Tibial nerve (tissue), 4 donors: ENCODE results near the gene ANKRD31. TPM values are rescaled to one million over a fixed set of nuclear protein-coding genes. Genes with fewer than 3 reads are reported as not detected.
"Not testable (repeated sequence)": the region's sequence is repeated elsewhere in the genome, so short reads cannot be mapped to it uniquely, and the experiment has no call there.

Experiments used
- DNase-seq, 2 donors: peaks; one replicate each; pipeline ENCODE4 v3.0.0-alpha.2; 2019; ENCODE audit warnings: low spot score in 2 of 2
- H3K27ac ChIP-seq, 4 donors: fragments of 200-600 bp; sonication (generic) in 3 of 4; one replicate each; pipeline ENCODE4 v1.5.1; 2017 to 2019; ENCODE audit warnings: mild to moderate bottlenecking in 1 of 4
- H3K27me3 ChIP-seq, 2 donors: fragments of 200-600 bp; sonication (generic) in 1 of 2; one replicate each; pipeline versions ENCODE4 v1.5.1 to v1.6.0; 2017 to 2019
- H3K36me3 ChIP-seq, 3 donors: fragments of 200-600 bp; sonication (generic); one replicate each; pipeline ENCODE4 v1.5.1; 2018 to 2019
- H3K4me1 ChIP-seq, 4 donors: fragments of 200-600 bp; sonication (generic) in 3 of 4; one replicate each; pipeline ENCODE4 v1.5.1; 2017 to 2019
- H3K4me3 ChIP-seq, 4 donors: fragments of 200-600 bp; sonication (generic) in 3 of 4; one replicate each; pipeline ENCODE4 v1.5.1; 2017 to 2019; ENCODE audit warnings: mild to moderate bottlenecking in 1 of 4, moderate library complexity in 1 of 4
- H3K9me3 ChIP-seq, 4 donors: fragments of 200-600 bp; sonication (generic) in 3 of 4; one replicate each; pipeline ENCODE4 v1.5.1; 2017 to 2019
- CTCF ChIP-seq, 5 experiments: fragments of 200-600 bp in 3 of 5; fragments of 450-650 bp in 2 of 5; sonication (generic) in 3 of 5; IDR thresholded peaks; one replicate each; pipeline ENCODE4 v1.5.1; 2016 to 2019; ENCODE audit warnings: antibody characterized with exemption in 5 of 5, mild to moderate bottlenecking in 3 of 5, moderate library complexity in 2 of 5
- EP300 ChIP-seq, 2 donors: sonication (generic); formaldehyde crosslinking; IDR thresholded peaks; one replicate each; pipeline ENCODE4 v1.6.1; 2017; ENCODE audit warnings: antibody characterized with exemption in 2 of 2, mild to moderate bottlenecking in 1 of 2
- POLR2A ChIP-seq, 2 donors: fragments of 450-650 bp; IDR thresholded peaks; one replicate each; pipeline ENCODE4 v1.6.1; 2017; ENCODE audit warnings: antibody characterized with exemption in 2 of 2, mild to moderate bottlenecking in 2 of 2, moderate library complexity in 2 of 2
- WGBS, 2 donors: methylation state at CpG; one replicate each; pipeline ENCODE4 v1.1.5; 2018; 5-methylcytosine and 5-hydroxymethylcytosine counted together
- total RNA-seq, 4 donors: library from RNA; depleted of rRNA; stranded (reverse); fragments of >200 nt; gene quantifications; one replicate each; pipeline ENCODE4 v1.1.0, GENCODE V29; 2016

Gene ANKRD31
- total RNA-seq, 4 donors from 2014 or later = 0.21 to 1.5 (median 0.35) TPM

DNA sequence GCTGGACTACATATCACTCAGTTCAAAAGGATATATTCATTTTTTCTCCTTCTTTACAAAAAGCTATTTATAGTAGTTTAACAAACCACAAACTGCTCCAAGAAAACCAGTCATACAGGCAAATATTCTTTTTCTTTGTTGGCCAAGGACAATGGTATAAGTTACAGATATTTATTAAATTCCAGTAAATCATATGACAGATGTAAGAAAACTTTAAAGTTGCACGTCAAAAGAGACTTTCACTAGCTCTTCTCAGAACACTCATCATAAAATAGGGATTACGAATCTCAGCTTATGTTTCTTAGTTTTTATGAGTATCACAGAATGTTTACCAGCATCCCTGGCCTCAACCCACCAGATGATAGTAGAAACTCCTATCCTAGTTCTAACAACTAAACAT, 67.2 kb downstream of the ANKRD31 start:
- H3K9me3 ChIP-seq = peaks cover 0 to 13% (median 0%) of the 10 kb centered on the region in 4 donors
- DNase-seq = no peak
- H3K4me1 ChIP-seq = no peaks in the 10 kb centered on the region
- no peaks in the 10 kb centered on the region for H3K36me3 ChIP-seq
- H3K4me3 ChIP-seq = no peak overlapping the region
- 55 to 67% methylated on average over 2 of the region's 2 CpGs for WGBS, 2 donors
- no peaks in the 10 kb centered on the region for H3K27me3 ChIP-seq
- TF ChIP-seq CTCF (IDR thresholded peaks at IDR 0.05) (no peak), POLR2A (IDR thresholded peaks at IDR 0.05) (no peak), EP300 (IDR thresholded peaks at IDR 0.05) (no peak)
- H3K27ac ChIP-seq = no peak overlapping the region

GRCh38 chr5:75168026-75168735, 68.5 kb downstream of the ANKRD31 start:
- no peak overlapping the region for H3K27ac ChIP-seq
- no peak overlapping the region for H3K4me3 ChIP-seq
- H3K36me3 ChIP-seq = peaks cover 0 to 8% (median 0%) of the 10 kb centered on the region in 3 donors
- no peaks in the 10 kb centered on the region for H3K4me1 ChIP-seq
- H3K27me3 ChIP-seq = no peaks in the 10 kb centered on the region
- WGBS, 2 donors = 86 to 87% methylated on average over 2 of the region's 2 CpGs
- peaks cover 0 to 1% (median 0%) of the 10 kb centered on the region in 4 donors for H3K9me3 ChIP-seq
- DNase-seq = no peak
- TF ChIP-seq EP300 (IDR thresholded peaks at IDR 0.05) (no peak), CTCF (IDR thresholded peaks at IDR 0.05) (no peak), POLR2A (IDR thresholded peaks at IDR 0.05) (no peak)

DNA sequence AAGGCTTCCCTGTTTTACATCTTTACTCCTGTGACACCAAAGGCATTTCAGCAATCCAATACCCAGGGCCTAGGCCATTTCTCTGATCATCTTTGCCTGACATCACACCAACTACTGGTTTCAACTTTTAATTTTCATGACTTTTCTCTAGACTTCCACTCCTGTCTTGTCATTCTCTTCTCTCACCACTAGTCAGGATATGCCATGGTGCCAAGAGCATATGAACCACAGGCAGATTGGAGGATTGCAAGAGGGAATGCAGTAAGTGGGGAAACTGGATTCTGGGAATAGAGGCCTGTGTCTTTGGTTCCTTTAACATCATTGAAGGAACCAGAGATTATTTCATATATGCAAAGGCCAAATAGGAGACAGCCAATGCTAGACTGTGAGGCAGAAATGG, 69.3 kb downstream of the ANKRD31 start:
- H3K9me3 ChIP-seq = no peaks in the 10 kb centered on the region
- H3K4me1 ChIP-seq = no peaks in the 10 kb centered on the region
- H3K27me3 ChIP-seq = no peaks in the 10 kb centered on the region
- DNase-seq = no peak
- H3K4me3 ChIP-seq = no peak overlapping the region
- no peak for TF ChIP-seq EP300 (IDR thresholded peaks at IDR 0.05)
- TF ChIP-seq CTCF (IDR thresholded peaks at IDR 0.05) = no peak
- TF ChIP-seq POLR2A (IDR thresholded peaks at IDR 0.05) = no peak
- H3K27ac ChIP-seq = no peak overlapping the region
- H3K36me3 ChIP-seq = peaks cover 0 to 8% (median 0%) of the 10 kb centered on the region in 3 donors

GRCh38 chr5:75161508-75161907, 75.2 kb downstream of the ANKRD31 start:
- H3K4me3 ChIP-seq, H3K36me3 ChIP-seq, H3K4me1 ChIP-seq, H3K27me3 ChIP-seq, DNase-seq, H3K27ac ChIP-seq: not testable (repeated sequence)
- WGBS, 2 donors = 70 to 72% methylated on average over 3 of the region's 3 CpGs
- H3K9me3 ChIP-seq = peaks cover 0 to 37% (median 2%) of the 10 kb centered on the region in 4 donors

- H3K4me1 ChIP-seq = no peaks in the 10 kb centered on the region
- no peaks in the 10 kb centered on the region for H3K27me3 ChIP-seq
- H3K27ac ChIP-seq = no peak overlapping the region
- no peaks in the 10 kb centered on the region for H3K36me3 ChIP-seq
- H3K4me3 ChIP-seq = no peak overlapping the region
- TF ChIP-seq POLR2A (IDR thresholded peaks at IDR 0.05) (no peak), CTCF (IDR thresholded peaks at IDR 0.05) (no peak), EP300 (IDR thresholded peaks at IDR 0.05) (no peak)
- no peak for DNase-seq
- peaks cover 0 to 32% (median under 1%) of the 10 kb centered on the region in 4 donors for H3K9me3 ChIP-seq
Measured at GRCh38 chr5:75156585-75156984, 80.1 kb downstream of the ANKRD31 start.

DNA sequence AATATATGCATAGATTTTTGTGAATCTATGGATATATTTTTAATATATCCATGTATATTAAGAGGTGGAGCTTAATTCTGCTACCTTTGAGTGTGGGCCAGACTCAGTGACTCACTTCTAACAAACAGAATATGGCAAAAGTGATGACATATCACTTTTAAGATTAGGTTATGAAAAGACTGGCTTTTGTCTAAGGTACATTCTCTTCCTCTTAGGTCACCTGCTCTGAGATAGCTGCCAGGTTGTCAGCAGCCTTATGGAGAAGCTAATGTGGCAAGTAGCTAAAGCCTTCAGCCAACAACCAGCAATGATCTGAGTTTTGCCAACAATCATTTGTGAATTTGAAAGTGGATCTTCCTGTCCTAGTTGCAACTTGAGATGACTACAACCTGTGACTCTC, 83.8 kb downstream of the ANKRD31 start:
- no peak for TF ChIP-seq POLR2A (IDR thresholded peaks at IDR 0.05)
- TF ChIP-seq EP300 (IDR thresholded peaks at IDR 0.05) = no peak
- no peak for TF ChIP-seq CTCF (IDR thresholded peaks at IDR 0.05)
- H3K27me3 ChIP-seq = no peaks in the 10 kb centered on the region
- no peak overlapping the region for H3K4me3 ChIP-seq
- H3K9me3 ChIP-seq = no peaks in the 10 kb centered on the region
- no peak for DNase-seq
- H3K4me1 ChIP-seq = no peaks in the 10 kb centered on the region
- no peaks in the 10 kb centered on the region for H3K36me3 ChIP-seq
- no peak overlapping the region for H3K27ac ChIP-seq
